Muscle of arm (tissue), 12 donors: Measurements from ENCODE around the gene KIFAP3. TPM values are rescaled to one million over a fixed set of nuclear protein-coding genes. Genes with fewer than 3 reads are reported as not detected.

Experiments
- DNase-seq: peaks from one replicate; pipeline ENCODE4 v3.0.0-alpha.2; 2013
- polyA plus RNA-seq, 12 donors: library from polyadenylated mRNA; unstranded; fragments of 120-200 nt; gene quantifications; one replicate each; pipeline ENCODE4 v1.2.1, GENCODE V29; 2013; ENCODE audit not compliant: insufficient read length in 12 of 12

The KIFAP3 gene
- polyA plus RNA-seq, 12 donors: 15.4 to 42.6 (median 38.6) TPM; not detected in 1

DNA sequence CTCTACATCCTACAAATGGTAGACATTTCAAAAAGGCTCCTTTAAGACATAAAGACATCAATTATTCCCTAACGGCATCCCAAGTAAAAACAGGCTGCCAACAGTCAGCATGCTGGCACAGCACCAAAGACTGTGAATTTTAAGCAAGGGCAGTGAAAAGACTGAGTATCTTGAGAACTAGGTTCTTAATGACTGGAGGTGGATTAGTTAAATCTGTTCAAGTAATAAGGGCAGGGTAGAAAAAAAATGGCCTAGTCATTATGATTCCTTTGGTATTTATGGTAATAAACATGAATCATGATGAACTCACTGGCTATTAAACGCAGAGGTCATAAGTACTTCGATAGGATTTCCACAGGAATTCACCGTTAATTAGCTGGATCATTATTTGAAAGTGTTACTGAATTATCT, 75.2 kb downstream of the KIFAP3 start:
- DNase-seq: peak; percentile 58

- no peak for DNase-seq
Observed at GRCh38 chr1:169995993-169996392, 78.5 kb downstream of the KIFAP3 start.

DNA sequence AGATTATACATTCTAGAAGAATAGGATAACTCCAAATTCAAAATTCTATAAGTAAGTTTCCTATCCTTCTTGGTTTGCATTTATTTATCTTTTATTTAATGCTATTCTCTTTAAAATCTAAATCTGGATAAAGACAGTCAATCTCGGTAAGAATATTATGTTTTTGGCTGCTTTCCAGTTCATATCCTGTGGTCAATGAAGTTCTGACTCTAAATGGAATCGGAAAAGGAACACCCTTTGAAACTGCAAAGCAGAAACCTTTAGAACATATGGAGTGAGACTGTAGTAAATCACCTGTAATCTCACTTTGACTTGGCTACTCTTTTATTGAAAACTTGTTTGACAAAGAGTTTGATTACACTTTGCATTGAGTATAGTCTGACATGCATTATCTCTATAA, 85.2 kb downstream of the KIFAP3 start:
- no peak for DNase-seq

- DNase-seq: no peak
Observed at GRCh38 chr1:169985757-169986156, 88.7 kb downstream of the KIFAP3 start.

GRCh38 chr1:169974067-169974466, 100.4 kb downstream of the KIFAP3 start:
- DNase-seq: no peak

DNA sequence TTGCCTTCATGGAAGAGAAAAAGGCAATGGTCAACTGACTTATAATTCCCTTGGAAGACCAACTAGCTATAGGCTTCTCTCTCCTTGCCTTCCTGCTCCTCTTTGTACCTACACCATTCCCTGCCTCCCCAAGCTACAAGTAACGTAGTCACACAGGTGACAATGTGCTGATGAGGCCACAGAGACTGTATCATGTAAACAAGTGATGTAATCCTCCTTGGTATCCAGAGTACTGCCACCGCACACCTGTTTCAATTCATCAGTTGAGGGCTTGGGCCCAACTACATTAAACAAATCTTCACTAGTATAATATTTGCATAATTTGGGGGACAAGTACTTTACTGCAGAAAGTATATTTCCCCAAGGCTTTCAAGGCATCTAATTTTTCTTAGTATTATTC, 104.4 kb downstream of the KIFAP3 start:
- no peak for DNase-seq

- no peak for DNase-seq
Observed at GRCh38 chr1:169968174-169968573, 106.3 kb downstream of the KIFAP3 start.

DNA sequence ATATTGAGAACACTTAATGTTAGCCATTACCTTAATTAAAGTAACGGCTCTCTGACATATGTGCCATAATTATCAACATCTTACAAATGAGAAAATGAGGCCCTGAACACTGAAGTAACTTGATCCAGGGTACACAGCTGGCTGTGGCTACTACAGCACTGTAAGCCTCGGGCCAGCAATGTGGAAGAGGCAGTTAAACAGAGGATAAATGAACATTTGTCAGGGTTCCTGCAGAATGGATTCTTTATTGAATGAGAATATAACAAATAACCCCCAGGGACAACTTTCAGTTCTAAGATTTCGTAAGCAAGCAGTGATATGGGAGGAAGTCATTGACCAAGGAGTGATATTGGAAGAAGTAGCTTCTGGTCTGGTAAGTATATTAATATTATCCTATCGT, 110.3 kb downstream of the KIFAP3 start:
- DNase-seq: no peak

DNA sequence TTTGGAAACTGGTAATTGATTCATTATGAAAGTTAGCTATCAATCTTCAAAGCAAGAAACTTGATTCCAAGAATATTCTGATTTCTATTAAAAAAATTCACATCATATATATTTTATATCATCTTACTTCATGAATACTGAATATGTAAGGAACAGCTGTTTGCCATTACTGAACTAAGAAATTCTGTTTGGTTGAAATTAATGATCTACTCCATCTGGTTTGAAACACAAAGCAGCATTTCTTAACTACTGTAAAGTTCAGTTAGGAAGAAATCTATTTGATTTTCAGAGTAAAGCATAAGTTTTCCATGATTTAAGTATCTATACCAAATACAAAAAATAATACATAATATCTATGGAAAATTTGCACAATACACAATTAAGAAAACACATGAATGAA, 114.8 kb downstream of the KIFAP3 start:
- DNase-seq: no peak

- DNase-seq: no peak
Observed at GRCh38 chr1:169958987-169959386, 115.5 kb downstream of the KIFAP3 start.

DNA sequence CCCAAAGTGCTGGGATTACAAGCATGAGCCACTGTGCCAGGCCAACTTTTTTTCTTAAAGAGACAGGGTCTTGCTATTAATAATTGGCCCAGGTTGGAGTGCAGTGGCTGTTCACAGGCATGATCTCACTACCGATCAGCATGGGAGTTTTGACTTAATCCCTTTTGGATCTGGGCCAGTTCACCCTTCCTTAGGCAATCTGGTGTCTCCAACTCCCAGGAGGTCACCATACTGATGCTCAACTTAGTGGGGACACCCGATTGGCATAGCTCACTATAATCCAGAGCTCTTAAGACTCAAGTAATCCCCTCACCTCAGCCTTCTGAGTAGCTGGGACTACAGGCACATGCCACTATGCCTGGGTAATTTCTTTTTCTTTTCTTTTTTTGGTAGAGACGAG, 116.6 kb downstream of the KIFAP3 start:
- DNase-seq: no peak

DNA sequence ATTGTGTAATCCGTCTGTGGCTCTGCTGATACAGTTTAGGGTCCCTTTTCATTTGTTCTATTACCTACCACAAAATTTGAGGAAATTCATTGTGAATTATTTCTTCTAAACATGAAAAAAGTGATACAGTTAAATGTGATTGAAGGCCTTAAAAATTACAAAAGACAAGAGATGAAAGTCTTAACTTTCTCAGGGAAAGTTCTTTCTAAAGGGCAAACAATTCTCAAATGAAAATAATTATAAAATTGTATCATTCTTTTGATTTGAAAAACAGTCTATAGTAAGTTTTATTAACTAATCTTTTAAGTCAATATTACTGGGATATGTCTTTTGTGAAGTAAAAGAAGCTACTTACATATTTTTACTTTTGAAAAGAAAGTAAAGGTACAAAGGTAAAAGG, 123.4 kb downstream of the KIFAP3 start:
- no peak for DNase-seq

- no peak for DNase-seq
Observed at GRCh38 chr1:169949139-169949538, 125.4 kb downstream of the KIFAP3 start.

GRCh38 chr1:169946206-169946605, 128.3 kb downstream of the KIFAP3 start:
- DNase-seq: no peak

- no peak for DNase-seq
Observed at GRCh38 chr1:169945181-169945580, 129.3 kb downstream of the KIFAP3 start.

- no peak for DNase-seq
Observed at GRCh38 chr1:169944621-169945020, 129.9 kb downstream of the KIFAP3 start.

DNA sequence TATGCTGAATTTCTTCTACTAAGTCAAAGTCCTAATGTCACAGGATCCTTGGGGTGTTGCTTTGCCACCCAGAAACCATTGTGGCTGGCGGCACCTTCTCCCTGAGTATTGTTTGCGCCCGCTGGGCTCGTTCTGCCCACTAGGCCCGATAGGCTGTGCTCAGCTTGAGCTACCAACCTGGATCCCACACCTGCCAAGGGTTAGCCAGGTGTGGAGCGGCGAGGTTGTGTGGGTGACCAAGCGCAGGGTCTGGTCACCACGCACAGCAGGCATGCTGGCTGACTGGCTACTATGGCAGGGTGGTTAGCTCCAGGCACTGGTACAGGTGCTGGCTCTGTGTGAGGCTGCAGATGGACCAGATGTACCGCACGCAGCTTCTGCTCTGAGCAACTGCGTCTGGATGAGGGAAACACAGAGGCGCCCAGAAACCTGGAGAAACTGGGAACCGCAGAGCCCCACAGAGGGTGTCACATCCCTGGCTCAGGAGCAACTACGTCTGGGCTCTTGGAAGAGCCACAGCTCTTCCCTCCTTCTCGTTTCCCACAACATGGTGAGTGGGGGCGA, 130.4 kb downstream of the KIFAP3 start:
- no peak for DNase-seq

GRCh38 chr1:169941982-169942830, 132.3 kb downstream of the KIFAP3 start:
- DNase-seq: peak; percentile 55

DNA sequence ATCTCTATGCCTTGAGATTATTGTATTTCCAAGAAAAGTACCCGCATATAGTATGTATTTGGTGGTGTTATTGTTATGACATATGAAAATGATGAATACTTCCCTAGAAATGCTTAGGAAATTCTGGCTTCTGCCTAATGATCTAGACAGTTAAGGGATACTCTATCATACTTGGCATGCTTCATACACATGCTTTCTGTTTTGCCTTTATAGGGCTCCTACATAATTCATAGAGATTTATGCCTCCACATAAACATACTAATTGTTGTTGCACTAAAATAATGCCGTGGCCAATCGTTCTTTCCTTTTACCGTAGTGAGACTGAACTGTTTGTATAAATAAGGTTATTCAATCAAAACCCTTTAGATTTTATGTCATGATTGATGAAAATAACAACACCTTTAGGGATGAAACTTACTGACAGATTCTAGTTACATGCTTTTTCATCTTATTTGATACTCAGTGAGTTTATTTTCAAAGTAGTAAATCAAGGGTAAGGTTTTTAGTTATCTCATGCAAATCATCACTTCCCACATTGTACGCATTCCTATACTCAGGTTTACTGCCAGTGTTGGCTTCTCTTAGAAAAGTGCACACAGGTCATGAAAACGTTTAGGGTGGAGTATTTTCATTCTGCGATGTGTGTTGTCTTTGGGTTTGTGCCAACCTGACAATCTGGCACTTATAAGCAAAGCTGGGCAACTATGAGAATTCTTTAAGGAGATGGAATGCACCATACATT, 140.3 kb downstream of the KIFAP3 start:
- no peak for DNase-seq

DNA sequence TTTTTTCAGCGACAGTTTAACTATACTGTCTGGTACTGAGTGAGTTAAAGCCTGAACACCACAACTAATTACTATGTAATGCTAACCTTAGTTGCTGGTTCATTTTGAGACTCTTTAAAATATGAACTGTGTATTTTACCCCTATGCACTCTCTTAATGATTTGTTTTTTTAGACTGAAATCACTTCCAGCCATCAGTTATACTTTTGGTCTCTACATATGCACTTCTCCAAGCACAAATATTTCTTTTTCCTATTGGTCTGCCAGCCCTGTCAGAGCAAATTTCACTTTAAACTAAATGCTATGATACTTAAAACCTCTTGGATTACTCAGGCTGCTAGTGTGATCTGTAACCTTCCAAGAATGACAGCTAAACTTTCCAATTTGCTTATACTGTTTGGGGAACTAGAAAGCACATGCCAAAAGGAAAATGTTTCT, 142.7 kb downstream of the KIFAP3 start:
- DNase-seq: peak; percentile 84

DNA sequence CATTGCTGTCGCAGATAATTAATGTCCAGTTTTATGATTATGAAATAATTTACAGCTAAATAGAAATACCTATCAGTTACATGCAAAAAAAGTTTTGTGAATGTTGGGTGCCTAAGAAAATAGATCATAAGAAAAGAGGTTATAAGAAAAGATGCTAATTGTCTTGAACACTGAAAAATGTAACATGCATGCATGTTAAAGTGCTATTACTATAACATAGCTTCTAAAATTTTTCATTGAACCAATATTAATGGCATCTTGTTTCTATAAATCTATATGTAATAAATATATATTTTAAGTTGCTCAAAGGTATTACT, 145.3 kb downstream of the KIFAP3 start:
- no peak for DNase-seq

GRCh38 chr1:169928438-169929209, 145.9 kb downstream of the KIFAP3 start:
- DNase-seq: peak; percentile 52
